ENCODE measurements around the gene GMPR.
A peak's percentile ranks its signal among the peaks of the same experiment; 100 is the strongest.

GMPR gene

GRCh38 chr6:16329233-16329632, 90.8 kb downstream of the GMPR start:
- no peak overlapping the region for H3K4me3 ChIP-seq (ENCODE audit: control insufficient read depth, low read depth, low read length)
- no peak for DNase-seq (ENCODE audit: low read depth)
- no peak for TF ChIP-seq CTCF (IDR thresholded peaks at IDR 0.05; ENCODE audit: control insufficient read depth, insufficient read depth, low read depth, low read length, missing control alignments)

- no peak overlapping the region for H3K4me3 ChIP-seq (ENCODE audit: control insufficient read depth, low read depth, low read length)
- DNase-seq (ENCODE audit: low read depth): no peak
- TF ChIP-seq CTCF (IDR thresholded peaks at IDR 0.05; ENCODE audit: control insufficient read depth, insufficient read depth, low read depth, low read length, missing control alignments): peak; percentile 88
These were observed 93.2 kb downstream of the GMPR start for GRCh38 chr6:16331384-16332174.

- H3K4me3 ChIP-seq (ENCODE audit: control insufficient read depth, low read depth, low read length): no peak overlapping the region
- DNase-seq (ENCODE audit: low read depth): no peak
- peak; percentile 91 for TF ChIP-seq CTCF (IDR thresholded peaks at IDR 0.05; ENCODE audit: control insufficient read depth, insufficient read depth, low read depth, low read length, missing control alignments)
These were observed 93.8 kb downstream of the GMPR start for GRCh38 chr6:16332175-16332542.

- H3K4me3 ChIP-seq (ENCODE audit: control insufficient read depth, low read depth, low read length): no peak overlapping the region
- no peak for DNase-seq (ENCODE audit: low read depth)
- no peak for TF ChIP-seq CTCF (IDR thresholded peaks at IDR 0.05; ENCODE audit: control insufficient read depth, insufficient read depth, low read depth, low read length, missing control alignments)
These were observed 95.2 kb downstream of the GMPR start for GRCh38 chr6:16333580-16333979.

GRCh38 chr6:16334671-16335070, 96.3 kb downstream of the GMPR start:
- no peak overlapping the region for H3K4me3 ChIP-seq (ENCODE audit: control insufficient read depth, low read depth, low read length)
- no peak for TF ChIP-seq CTCF (IDR thresholded peaks at IDR 0.05; ENCODE audit: control insufficient read depth, insufficient read depth, low read depth, low read length, missing control alignments)
- no peak for DNase-seq (ENCODE audit: low read depth)

GRCh38 chr6:16335176-16335575, 96.8 kb downstream of the GMPR start:
- DNase-seq (ENCODE audit: low read depth): no peak
- H3K4me3 ChIP-seq (ENCODE audit: control insufficient read depth, low read depth, low read length): no peak overlapping the region
- TF ChIP-seq CTCF (IDR thresholded peaks at IDR 0.05; ENCODE audit: control insufficient read depth, insufficient read depth, low read depth, low read length, missing control alignments): no peak
